Measurements from ENCODE around the gene TGFA. TPM values are rescaled to one million over a fixed set of nuclear protein-coding genes. Genes with fewer than 3 reads are reported as not detected.
A peak's percentile ranks its signal among the peaks of the same experiment; 100 is the strongest.

Gene TGFA
- total and polyA plus RNA-seq, 12 donors: 0.17 to 3.4 (median 1.2) TPM

- Histone ChIP-seq H3K9me3 (no peaks in the 10 kb centered on the region), H3K4me3 (no peak overlapping the region), H3K27ac (peak overlapping the region in 1 of 10 donors; percentile 83), H3K27me3 (peaks cover 0 to 4% (median 0%) of the 10 kb centered on the region in 7 donors), H3K36me3 (no peaks in the 10 kb centered on the region), H3K4me1 (peaks cover 0 to 37% (median 9%) of the 10 kb centered on the region in 9 donors)
- 79 to 80% methylated on average over 5 of the region's 5 CpGs for WGBS, 2 donors
- ATAC-seq: no peak
- intact Hi-C loops (cut with DNase I): no loop called here
- no peak for TF ChIP-seq CTCF (IDR thresholded peaks at IDR 0.05)
- DNase-seq: no peak
Observed at GRCh38 chr2:70522627-70523026, 31.0 kb downstream of the TGFA start.

DNA sequence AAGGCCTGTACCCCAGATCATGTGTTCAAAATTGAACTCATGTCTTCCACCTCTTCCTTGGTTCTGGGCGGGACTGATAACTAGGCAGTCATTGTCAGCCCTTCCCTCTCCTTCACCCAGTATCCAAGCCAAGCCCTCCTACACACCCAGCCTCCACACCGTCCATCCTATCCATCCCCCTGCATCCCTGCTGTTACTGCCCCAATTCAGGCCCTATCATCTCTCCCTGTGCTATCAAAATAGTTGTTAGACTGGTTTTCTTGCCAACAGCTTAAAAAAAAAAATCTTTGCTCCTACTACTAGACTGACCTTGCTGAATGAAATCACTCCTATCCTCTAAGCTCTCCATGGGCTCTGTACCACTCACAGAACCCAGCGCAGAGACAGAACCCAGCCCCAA is 32.8 kb downstream of the TGFA start:
- no peak for TF ChIP-seq CTCF (IDR thresholded peaks at IDR 0.05)
- ATAC-seq (no peak), DNase-seq (no peak)
- no peaks in the 10 kb centered on the region for H3K9me3 ChIP-seq
- peaks cover 0 to 4% (median 0%) of the 10 kb centered on the region in 7 donors for H3K27me3 ChIP-seq
- H3K27ac ChIP-seq: no peak overlapping the region
- no peak overlapping the region for H3K4me3 ChIP-seq
- no peaks in the 10 kb centered on the region for H3K36me3 ChIP-seq
- WGBS, 2 donors: 84 to 85% methylated on average over 3 of the region's 3 CpGs
- intact Hi-C loops (cut with DNase I): no loop called here
- H3K4me1 ChIP-seq: peaks cover 0 to 54% (median 9%) of the 10 kb centered on the region in 9 donors

GRCh38 chr2:70519453-70519852 is 34.2 kb downstream of the TGFA start:
- TF ChIP-seq CTCF (IDR thresholded peaks at IDR 0.05): no peak
- H3K27me3 ChIP-seq: peaks cover 0 to 4% (median 0%) of the 10 kb centered on the region in 7 donors
- WGBS, 2 donors: 76 to 82% methylated on average over 2 of the region's 2 CpGs
- ATAC-seq (no peak), DNase-seq (no peak)
- intact Hi-C loops (cut with DNase I): loop anchor here in 1 of 10 donors (5.0 kb wide), 1 partner anchor 107 kb away; no protein-coding TSS in a partner anchor
- no peak overlapping the region for H3K27ac ChIP-seq
- no peak overlapping the region for H3K4me3 ChIP-seq
- peaks cover 0 to 46% (median 3%) of the 10 kb centered on the region in 9 donors for H3K4me1 ChIP-seq
- H3K9me3 ChIP-seq: no peaks in the 10 kb centered on the region
- H3K36me3 ChIP-seq: no peaks in the 10 kb centered on the region

GRCh38 chr2:70518557-70518956 is 35.1 kb downstream of the TGFA start:
- no peaks in the 10 kb centered on the region for H3K9me3 ChIP-seq
- peaks cover 0 to 37% (median 0%) of the 10 kb centered on the region in 9 donors for H3K4me1 ChIP-seq
- 100% methylated on average over 1 of the region's 1 CpG for WGBS, 2 donors
- no peak overlapping the region for H3K4me3 ChIP-seq
- no peak for TF ChIP-seq CTCF (IDR thresholded peaks at IDR 0.05)
- ATAC-seq (no peak), DNase-seq (no peak)
- H3K36me3 ChIP-seq: no peaks in the 10 kb centered on the region
- no peak overlapping the region for H3K27ac ChIP-seq
- H3K27me3 ChIP-seq: peaks cover 0 to 4% (median 0%) of the 10 kb centered on the region in 7 donors
- intact Hi-C loops (cut with DNase I): loop anchor here in 1 of 10 donors (5.0 kb wide), 1 partner anchor 106 kb away; no protein-coding TSS in a partner anchor

All from heart right ventricle (tissue), 16 donors.